Choroid plexus epithelial cell (primary cell): ENCODE results near the gene RNF25.

Experiments
- DNase-seq: peaks from one replicate; pipeline ENCODE4 v3.0.0-alpha.2; 2010; ENCODE audit warnings: low read depth
- H3K4me3 ChIP-seq: 2 replicates; pipeline ENCODE4 v1.5.1; 2011; ENCODE audit warnings: low read depth, mild to moderate bottlenecking, control low read depth, low read length, moderate library complexity
- CTCF ChIP-seq: conservative IDR thresholded peaks from 2 replicates; pipeline ENCODE4 v1.5.1; 2011; ENCODE audit warnings: low read depth, mild to moderate bottlenecking, control low read depth, inconsistent platforms, low read length, moderate library complexity

Gene RNF25

GRCh38 chr2:218671654-218672566, at the start of gene RNF25, which contains the start of gene STK36:
TSS of gene RNF25 (minus strand) at chr2:218672002. CDS start at chr2:218671970, 32 bp downstream.
TSS of gene STK36 (plus strand) at chr2:218672086. CDS start at chr2:218672830, 744 bp downstream.
- peak within 1 kb of the TSS; percentile 98 for H3K4me3 ChIP-seq
- TF ChIP-seq CTCF, result no peak
- DNase-seq, result peak; percentile 94

- no peak overlapping the region for H3K4me3 ChIP-seq
- no peak for TF ChIP-seq CTCF
- DNase-seq, result no peak
Observed at GRCh38 chr2:218721488-218721887, 49.7 kb upstream of the RNF25 start.

DNA sequence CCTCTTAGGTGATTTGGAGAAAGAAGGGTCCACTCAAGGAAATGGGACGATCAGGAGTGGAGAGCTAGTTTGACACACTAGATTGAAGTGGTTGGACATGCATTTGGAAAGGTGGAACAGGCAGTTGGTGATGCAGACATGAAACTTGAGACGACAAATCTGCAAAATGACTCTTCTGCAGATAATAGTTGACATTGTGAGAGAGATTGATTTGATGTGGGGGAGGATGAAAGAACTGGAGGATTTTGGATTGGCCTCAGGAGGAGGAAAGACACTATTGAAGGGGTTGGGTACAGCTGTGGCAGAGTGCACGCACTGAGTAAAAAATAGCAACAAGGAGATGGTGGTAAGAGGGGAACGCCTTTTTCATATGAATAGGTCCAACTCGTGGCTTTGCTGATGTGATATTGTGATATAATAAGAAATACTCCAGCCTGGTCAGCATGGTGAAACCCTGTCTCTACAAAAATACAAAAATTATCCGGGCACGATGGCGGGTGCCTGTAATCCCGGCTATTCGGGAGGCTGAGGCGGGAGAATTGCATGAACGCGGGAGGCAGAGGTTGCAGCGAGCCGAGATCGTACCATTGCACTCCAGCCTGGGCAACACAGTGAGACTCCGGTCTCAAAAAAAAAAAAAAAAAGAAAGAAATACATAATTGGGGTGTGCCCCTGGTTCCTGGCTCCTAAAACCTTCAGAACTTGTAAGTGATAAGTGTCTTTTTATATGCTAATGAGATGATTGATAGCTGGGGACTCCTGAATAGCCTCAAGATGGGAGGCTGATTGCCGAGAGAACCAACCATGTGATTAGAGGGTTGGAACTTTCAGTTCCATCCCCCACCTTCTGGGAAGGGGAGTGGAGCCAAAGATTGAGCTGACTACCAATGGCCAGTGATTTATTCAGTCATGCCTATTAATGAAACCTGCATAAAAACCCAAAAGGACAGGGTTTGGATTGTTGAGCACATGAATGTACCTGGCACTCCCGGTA, 48.5 kb upstream of the RNF25 start:
- DNase-seq, result no peak
- TF ChIP-seq CTCF, result no peak
- no peak overlapping the region for H3K4me3 ChIP-seq

- TF ChIP-seq CTCF, result no peak
- DNase-seq, result no peak
- H3K4me3 ChIP-seq, result no peak overlapping the region
Observed at GRCh38 chr2:218719457-218719856, 47.7 kb upstream of the RNF25 start.

GRCh38 chr2:218718058-218718457, 46.3 kb upstream of the RNF25 start:
- H3K4me3 ChIP-seq, result no peak overlapping the region
- DNase-seq, result no peak
- TF ChIP-seq CTCF, result no peak

- peak; percentile 48 for DNase-seq
- no peak for TF ChIP-seq CTCF
- no peak overlapping the region for H3K4me3 ChIP-seq
Observed at GRCh38 chr2:218717262-218717661, 45.5 kb upstream of the RNF25 start.
